Kidney (tissue), 14 donors: ENCODE data around the gene NCAPD2. TPM values are rescaled to one million over a fixed set of nuclear protein-coding genes. Genes with fewer than 3 reads are reported as not detected.

Experiments used
- DNase-seq, 5 donors: peaks; one replicate each; pipeline ENCODE4 v3.0.0-alpha.2; 2013 to 2020
- FAIRE-seq: peaks from 2 replicates; lab custom pipeline; 2012; peaks lifted over from hg19 to GRCh38; lab: Jason Lieb, UNC
- H3K27ac ChIP-seq, 2 donors: one replicate each; pipeline ENCODE4 v1.7.0; 2013; ENCODE audit warnings: low read depth in 2 of 2, low read length in 2 of 2, inconsistent platforms in 1 of 2
- H3K27me3 ChIP-seq: one replicate; pipeline ENCODE4 v1.7.1; 2013; ENCODE audit warnings: low read length, inconsistent platforms; ENCODE audit not compliant: control insufficient read depth, insufficient read depth
- H3K36me3 ChIP-seq, 3 donors: one replicate each; pipeline versions ENCODE4 v1.7.0 to v1.7.1; 2013; ENCODE audit warnings: low read length in 3 of 3, control low read depth in 1 of 3, inconsistent platforms in 1 of 3; ENCODE audit not compliant: insufficient read depth in 3 of 3, control insufficient read depth in 2 of 3
- H3K4me1 ChIP-seq, 3 donors: one replicate each; pipeline versions ENCODE4 v1.7.0 to v1.7.1; 2013; ENCODE audit warnings: low read length in 3 of 3, inconsistent platforms in 1 of 3, low read depth in 1 of 3; ENCODE audit not compliant: control insufficient read depth in 2 of 3, insufficient read depth in 2 of 3
- H3K4me3 ChIP-seq, 3 donors: one replicate each; pipeline versions ENCODE4 v1.7.0 to v1.8.1; 2013; ENCODE audit warnings: low read length in 3 of 3, control low read depth in 1 of 3, inconsistent platforms in 1 of 3
- H3K9ac ChIP-seq, 3 donors: one replicate each; pipeline versions ENCODE4 v1.7.0 to v1.7.1; 2013; ENCODE audit warnings: low read length in 3 of 3, control low read depth in 1 of 3, inconsistent platforms in 1 of 3
- H3K9me3 ChIP-seq, 3 donors: one replicate each; pipeline versions ENCODE4 v1.7.0 to v1.7.1; 2013; ENCODE audit warnings: low read length in 3 of 3, control low read depth in 1 of 3, inconsistent platforms in 1 of 3; ENCODE audit not compliant: control insufficient read depth in 2 of 3, insufficient read depth in 1 of 3
- CTCF ChIP-seq: IDR thresholded peaks from 3 replicates; pipeline ENCODE4 v1.5.1; 2012; ENCODE audit warnings: mild to moderate bottlenecking, moderate library complexity, borderline replicate concordance; ENCODE audit not compliant: insufficient read depth; ENCODE audit errors: extremely low read depth
- intact Hi-C: fragments of 100-400 bp; cut with DNase I; formaldehyde crosslinking; loops from one replicate; pipeline ENCODE4 v1.11.1; 2022
- polyA plus RNA-seq: library from polyadenylated mRNA; stranded (reverse); fragments of 350-450 nt; fragmentation: Illumina TruSeq; extraction: RNeasy Lipid Tissue Mini Kit (QIAGEN cat#74804); gene quantifications from one replicate; pipeline ENCODE4 v1.2.3, GENCODE V29; 2014; ENCODE audit warnings: low read depth, low replicate concordance; ENCODE audit not compliant: insufficient read depth
- total RNA-seq: library from RNA; stranded (reverse); fragmentation: NEBNext Ultra II Directional; extraction: Animal tissue kit (Norgen Biotek cat#: 25700); gene quantifications from one replicate; pipeline ENCODE4 v1.2.1, GENCODE V29; 2021
- donor health status: control.
- donor health status: control.
- donor health status: control.
- donor health status: control.
- donor health status: control.
- donor health status: DM: yes; HTN: yes; CAD: no.
- donor health status: Normal renal cell carcinoma (clear cell type).

The NCAPD2 gene
- total and polyA plus RNA-seq, 2 donors from 2014 or later = 4.5 to 23.4 TPM

GRCh38 chr12:6520186-6520585 is 26.3 kb downstream of the NCAPD2 start:
- no peak for FAIRE-seq
- TF ChIP-seq CTCF = no peak
- H3K4me1 ChIP-seq = no peaks in the 10 kb centered on the region
- peaks cover 6 to 50% (median 34%) of the 10 kb centered on the region in 3 donors for H3K36me3 ChIP-seq
- DNase-seq = no peak
- no peak overlapping the region for H3K27ac ChIP-seq
- no peak overlapping the region for H3K4me3 ChIP-seq
- no peaks in the 10 kb centered on the region for H3K9me3 ChIP-seq
- intact Hi-C loops = no loop called here
- no peaks in the 10 kb centered on the region for H3K27me3 ChIP-seq
- H3K9ac ChIP-seq = no peak overlapping the region

DNA sequence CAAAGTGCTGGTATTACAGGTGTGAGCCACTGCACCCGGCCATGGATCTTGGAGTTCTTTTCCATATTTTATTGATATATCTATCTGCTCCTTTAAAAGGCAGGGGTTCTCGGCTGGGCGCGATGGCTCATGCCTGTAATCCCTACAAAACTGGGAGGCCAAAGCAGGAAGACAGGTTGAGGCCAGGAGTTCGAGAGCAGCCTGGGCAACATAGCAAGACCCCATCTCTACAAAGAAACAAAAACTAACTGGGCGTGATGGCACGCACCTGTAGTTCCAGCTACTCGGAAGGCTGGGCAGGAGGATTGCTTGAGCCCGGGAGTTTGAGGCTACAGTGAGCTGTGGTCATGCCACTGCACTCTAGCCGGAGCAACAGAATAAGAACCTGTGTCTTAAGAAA is 28.3 kb downstream of the NCAPD2 start:
- Histone ChIP-seq H3K27ac (no peak overlapping the region), H3K4me1 (no peaks in the 10 kb centered on the region), H3K9ac (no peak overlapping the region), H3K36me3 (peaks cover 8 to 53% (median 38%) of the 10 kb centered on the region in 3 donors), H3K27me3 (no peaks in the 10 kb centered on the region), H3K4me3 (no peak overlapping the region), H3K9me3 (no peaks in the 10 kb centered on the region)
- TF ChIP-seq CTCF = no peak
- FAIRE-seq = no peak
- no peak for DNase-seq
- intact Hi-C loops = no loop called here

DNA sequence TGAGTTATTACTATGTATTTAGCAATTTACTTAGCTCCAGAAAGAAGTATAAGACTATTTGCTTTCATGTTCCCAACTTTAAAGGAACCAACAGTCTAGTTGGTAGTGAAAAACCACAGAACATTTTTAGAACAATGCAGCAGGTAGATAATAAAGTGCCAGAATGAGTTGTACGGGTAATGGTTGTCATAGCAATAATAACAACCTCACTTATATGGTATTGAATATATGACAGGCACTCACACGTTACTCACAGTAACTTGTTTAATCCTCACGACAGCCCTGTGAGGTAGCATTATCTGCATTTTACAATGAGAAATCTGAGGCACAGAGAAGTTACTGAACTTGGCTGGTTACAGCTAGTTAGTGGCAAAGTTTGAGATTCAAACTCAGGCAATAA is 29.8 kb downstream of the NCAPD2 start:
- Histone ChIP-seq H3K36me3 (peaks cover 8 to 54% (median 42%) of the 10 kb centered on the region in 3 donors), H3K27me3 (no peaks in the 10 kb centered on the region)
- no peak for TF ChIP-seq CTCF

DNA sequence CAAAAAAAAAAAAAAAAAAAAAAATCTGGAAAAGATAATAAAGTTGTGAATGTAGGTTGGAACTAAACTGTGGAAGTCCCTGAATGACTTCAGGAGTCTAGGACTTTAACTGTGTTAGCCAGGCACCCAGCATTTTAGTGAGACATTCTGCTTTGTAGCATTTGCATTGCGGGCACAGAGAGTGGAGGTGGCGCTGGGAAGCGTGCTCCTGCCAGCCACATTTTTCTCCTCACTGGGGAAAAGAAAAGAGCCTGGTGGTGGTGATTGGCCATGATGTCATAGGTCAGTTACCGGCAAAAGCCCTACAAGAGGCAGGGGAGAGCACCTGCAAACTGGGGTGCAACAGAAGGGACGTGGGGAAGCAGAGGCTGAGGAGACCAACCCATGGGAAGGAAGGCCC is 30.7 kb downstream of the NCAPD2 start:
- Histone ChIP-seq H3K9ac (no peak overlapping the region), H3K4me1 (no peaks in the 10 kb centered on the region), H3K27me3 (no peaks in the 10 kb centered on the region), H3K27ac (no peak overlapping the region), H3K9me3 (no peaks in the 10 kb centered on the region), H3K36me3 (peaks cover 8 to 54% (median 45%) of the 10 kb centered on the region in 3 donors), H3K4me3 (no peak overlapping the region)
- TF ChIP-seq CTCF = no peak
- intact Hi-C loops = no loop called here
- DNase-seq (no peak), FAIRE-seq (no peak)

More for the DNA sequence above, 29.8 kb downstream of the NCAPD2 start:
- no peak overlapping the region for H3K9ac ChIP-seq
- H3K4me1 ChIP-seq = no peaks in the 10 kb centered on the region
- H3K27ac ChIP-seq = no peak overlapping the region
- H3K4me3 ChIP-seq = no peak overlapping the region
- no peaks in the 10 kb centered on the region for H3K9me3 ChIP-seq
- FAIRE-seq = no peak
- DNase-seq = no peak
- intact Hi-C loops = no loop called here
